ENCODE data around the gene NADK2. TPM values are rescaled to one million over a fixed set of nuclear protein-coding genes. Genes with fewer than 3 reads are reported as not detected.

Gene NADK2
- total and polyA plus RNA-seq, 2 donors (not counting 3 experiments of a cell fraction or from before 2014, with no cell fraction given), result 4.0 to 20.3 TPM

DNA sequence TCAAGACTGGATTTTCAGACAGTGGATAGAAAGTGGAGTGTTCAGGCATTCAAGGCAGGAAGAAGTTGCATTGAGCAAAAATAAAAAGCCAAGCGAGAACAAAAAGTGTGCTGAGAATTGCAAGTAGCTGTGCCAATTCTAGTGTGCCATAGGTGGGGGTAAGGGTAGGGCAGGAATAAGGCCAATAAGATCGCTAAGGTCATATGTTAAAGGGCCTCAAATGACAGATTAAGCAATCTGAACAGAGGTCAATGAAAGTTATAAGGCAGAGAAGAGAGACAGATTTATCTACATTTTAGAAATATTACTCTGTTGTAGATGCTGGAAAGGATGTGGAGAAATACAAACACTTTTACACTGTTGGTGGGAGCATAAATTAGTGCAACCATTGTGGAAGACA, 36.4 kb downstream of the NADK2 start:
- Histone ChIP-seq H3K27ac (ENCODE audit: insufficient read depth, low read depth, low read length) (no peak overlapping the region), H3K4me3 (replicated peaks in 1 of 3; ENCODE audit: insufficient read depth in 1 of 3, low read depth in 1 of 3, low read length in 3 of 3) (no peak overlapping the region), H3K27me3 (ENCODE audit: control insufficient read depth in 2 of 2, insufficient read depth in 2 of 2, low read length in 2 of 2) (no peaks in the 10 kb centered on the region), H3K4me2 (ENCODE audit: insufficient read depth, low read length) (no peak overlapping the region), H3K9me3 (replicated peaks; ENCODE audit: control insufficient read depth, insufficient read depth, low read length) (no peaks in the 10 kb centered on the region), H2AFZ (ENCODE audit: low read depth, low read length) (no peak overlapping the region), H3K36me3 (ENCODE audit: control insufficient read depth in 2 of 2, extremely low read depth in 1 of 2, insufficient read depth in 2 of 2, low read length in 2 of 2) (no peaks in the 10 kb centered on the region), H3K9ac (replicated peaks; ENCODE audit: extremely low read depth, insufficient read depth, low read length) (no peak overlapping the region), H4K20me1 (replicated peaks; ENCODE audit: control insufficient read depth, extremely low read depth, insufficient read depth, low read length) (no peaks in the 10 kb centered on the region), H3K79me2 (ENCODE audit: control insufficient read depth, insufficient read depth, low read length) (no peaks in the 10 kb centered on the region), H3K4me1 (ENCODE audit: control insufficient read depth, extremely low read depth, insufficient read depth, low read length) (peaks cover 26% of the 10 kb centered on the region), H3K9me1 (replicated peaks; ENCODE audit: control insufficient read depth, extremely low read depth, insufficient read depth, low read length) (no peaks in the 10 kb centered on the region)
- no TSS peak for BruUV-seq (replicated peaks)
- DNase-seq (ENCODE audit: low read depth, low spot score) (no peak), FAIRE-seq (no peak)
- dilution Hi-C loops (cut with MboI; ENCODE audit: extremely low pct_ligation_motif_present, low sequenced_read_pairs) (no loop called here), intact Hi-C loops (cut with micrococcal nuclease) (no loop called here)
- TF ChIP-seq POLR2AphosphoS5 (IDR thresholded peaks at IDR 0.05; ENCODE audit: insufficient read depth, low read depth, low read length) (no peak), FOS (IDR thresholded peaks at IDR 0.05; ENCODE audit: borderline replicate concordance, insufficient read depth, low read length) (no peak), MYC (IDR thresholded peaks at IDR 0.05; ENCODE audit: low read depth, low read length) (no peak), JUN (IDR thresholded peaks at IDR 0.05; ENCODE audit: borderline replicate concordance, insufficient read depth, insufficient read length, low read depth) (no peak), POLR2A (IDR thresholded peaks at IDR 0.05; ENCODE audit: low read depth, low read length) (no peak), GATA2 (IDR thresholded peaks at IDR 0.05; ENCODE audit: insufficient read depth, insufficient read length, low read depth, low read length) (no peak), EZH2 (IDR thresholded peaks at IDR 0.05; ENCODE audit: borderline replicate concordance, low read depth, low read length, severe bottlenecking) (no peak)
- TF ChIP-seq, protein P1, sequence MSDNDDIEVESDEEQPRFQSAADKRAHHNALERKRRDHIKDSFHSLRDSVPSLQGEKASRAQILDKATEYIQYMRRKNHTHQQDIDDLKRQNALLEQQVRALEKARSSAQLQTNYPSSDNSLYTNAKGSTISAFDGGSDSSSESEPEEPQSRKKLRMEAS (IDR thresholded peaks at IDR 0.05; ENCODE audit: insufficient read depth, insufficient read length), result no peak
- TF ChIP-seq, protein P2, sequence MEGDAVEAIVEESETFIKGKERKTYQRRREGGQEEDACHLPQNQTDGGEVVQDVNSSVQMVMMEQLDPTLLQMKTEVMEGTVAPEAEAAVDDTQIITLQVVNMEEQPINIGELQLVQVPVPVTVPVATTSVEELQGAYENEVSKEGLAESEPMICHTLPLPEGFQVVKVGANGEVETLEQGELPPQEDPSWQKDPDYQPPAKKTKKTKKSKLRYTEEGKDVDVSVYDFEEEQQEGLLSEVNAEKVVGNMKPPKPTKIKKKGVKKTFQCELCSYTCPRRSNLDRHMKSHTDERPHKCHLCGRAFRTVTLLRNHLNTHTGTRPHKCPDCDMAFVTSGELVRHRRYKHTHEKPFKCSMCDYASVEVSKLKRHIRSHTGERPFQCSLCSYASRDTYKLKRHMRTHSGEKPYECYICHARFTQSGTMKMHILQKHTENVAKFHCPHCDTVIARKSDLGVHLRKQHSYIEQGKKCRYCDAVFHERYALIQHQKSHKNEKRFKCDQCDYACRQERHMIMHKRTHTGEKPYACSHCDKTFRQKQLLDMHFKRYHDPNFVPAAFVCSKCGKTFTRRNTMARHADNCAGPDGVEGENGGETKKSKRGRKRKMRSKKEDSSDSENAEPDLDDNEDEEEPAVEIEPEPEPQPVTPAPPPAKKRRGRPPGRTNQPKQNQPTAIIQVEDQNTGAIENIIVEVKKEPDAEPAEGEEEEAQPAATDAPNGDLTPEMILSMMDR (IDR thresholded peaks at IDR 0.05; ENCODE audit: extremely low read depth in 1 of 2, insufficient read depth in 1 of 2, low read depth in 1 of 2, low read length in 2 of 2), result no peak
- POLR2A ChIA-PET, result no interaction called here
- CTCF ChIA-PET, result interaction anchor here (1.5 to 2.0 kb wide), 2 partner anchors 12 to 27 kb away, joined by 4 to 5 read pairs; no protein-coding TSS in a partner anchor

Measured in endothelial cell of umbilical vein (primary cell).